Measurements from ENCODE around the gene ACTMAP. TPM values are rescaled to one million over a fixed set of nuclear protein-coding genes. Genes with fewer than 3 reads are reported as not detected.

The ACTMAP gene
- total RNA-seq, 3 donors from 2014 or later (not counting 1 experiment from before 2014, with no cell fraction given) = 5.9 to 9.6 (median 8.2) TPM

DNA sequence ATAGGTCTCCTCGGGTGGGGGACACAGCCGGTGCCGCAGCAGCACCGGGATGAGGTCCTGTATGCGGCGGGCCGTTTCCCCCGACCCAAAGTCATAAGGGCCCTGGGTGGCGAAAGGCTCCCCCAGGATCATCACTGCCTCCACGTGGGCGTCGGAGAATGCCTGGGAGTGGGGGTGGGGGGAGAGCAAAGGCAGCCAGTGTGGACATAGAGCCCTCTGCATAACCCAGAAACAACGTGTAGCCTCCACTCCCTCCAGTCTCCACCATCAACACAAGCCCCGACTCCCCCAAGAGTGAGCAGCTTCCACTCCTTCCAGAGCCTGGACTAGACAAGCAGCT is 58.1 kb downstream of the ACTMAP start:
- no peak overlapping the region for H3K27ac ChIP-seq (ENCODE audit: low read length)
- no peak for DNase-seq
- 98% methylated on average over 13 of the region's 14 CpGs for WGBS (ENCODE audit: insufficient coverage)
- TF ChIP-seq, protein P1, sequence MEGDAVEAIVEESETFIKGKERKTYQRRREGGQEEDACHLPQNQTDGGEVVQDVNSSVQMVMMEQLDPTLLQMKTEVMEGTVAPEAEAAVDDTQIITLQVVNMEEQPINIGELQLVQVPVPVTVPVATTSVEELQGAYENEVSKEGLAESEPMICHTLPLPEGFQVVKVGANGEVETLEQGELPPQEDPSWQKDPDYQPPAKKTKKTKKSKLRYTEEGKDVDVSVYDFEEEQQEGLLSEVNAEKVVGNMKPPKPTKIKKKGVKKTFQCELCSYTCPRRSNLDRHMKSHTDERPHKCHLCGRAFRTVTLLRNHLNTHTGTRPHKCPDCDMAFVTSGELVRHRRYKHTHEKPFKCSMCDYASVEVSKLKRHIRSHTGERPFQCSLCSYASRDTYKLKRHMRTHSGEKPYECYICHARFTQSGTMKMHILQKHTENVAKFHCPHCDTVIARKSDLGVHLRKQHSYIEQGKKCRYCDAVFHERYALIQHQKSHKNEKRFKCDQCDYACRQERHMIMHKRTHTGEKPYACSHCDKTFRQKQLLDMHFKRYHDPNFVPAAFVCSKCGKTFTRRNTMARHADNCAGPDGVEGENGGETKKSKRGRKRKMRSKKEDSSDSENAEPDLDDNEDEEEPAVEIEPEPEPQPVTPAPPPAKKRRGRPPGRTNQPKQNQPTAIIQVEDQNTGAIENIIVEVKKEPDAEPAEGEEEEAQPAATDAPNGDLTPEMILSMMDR (IDR thresholded peaks at IDR 0.05) = no peak
- no peak overlapping the region for H3K4me3 ChIP-seq (ENCODE audit: low read length)
- no peak for ATAC-seq
- H3K36me3 ChIP-seq (ENCODE audit: control insufficient read depth, insufficient read depth, low read length) = peaks cover 2% of the 10 kb centered on the region
- no peaks in the 10 kb centered on the region for H3K27me3 Mint-ChIP-seq (ENCODE audit: low read depth in 2 of 2)
- no peaks in the 10 kb centered on the region for H3K27me3 ChIP-seq (ENCODE audit: control insufficient read depth, insufficient read depth, low read length)
- peaks cover 39% of the 10 kb centered on the region for H3K4me1 ChIP-seq (ENCODE audit: control insufficient read depth, insufficient read depth, low read length)
- H3K9me3 ChIP-seq (ENCODE audit: control insufficient read depth, insufficient read depth, low read length) = no peaks in the 10 kb centered on the region
- intact Hi-C loops (cut with micrococcal nuclease) = no loop called here
- peaks cover 0 to 6% of the 10 kb centered on the region in 2 donors for H3K4me1 Mint-ChIP-seq
- no peaks in the 10 kb centered on the region for H3K9me3 Mint-ChIP-seq
- peak overlapping the region in 1 of 2 donors; percentile 68 for H3K27ac Mint-ChIP-seq
- no peaks in the 10 kb centered on the region for H3K36me3 Mint-ChIP-seq
- H3K4me3 Mint-ChIP-seq = peak overlapping the region; percentile 2

DNA sequence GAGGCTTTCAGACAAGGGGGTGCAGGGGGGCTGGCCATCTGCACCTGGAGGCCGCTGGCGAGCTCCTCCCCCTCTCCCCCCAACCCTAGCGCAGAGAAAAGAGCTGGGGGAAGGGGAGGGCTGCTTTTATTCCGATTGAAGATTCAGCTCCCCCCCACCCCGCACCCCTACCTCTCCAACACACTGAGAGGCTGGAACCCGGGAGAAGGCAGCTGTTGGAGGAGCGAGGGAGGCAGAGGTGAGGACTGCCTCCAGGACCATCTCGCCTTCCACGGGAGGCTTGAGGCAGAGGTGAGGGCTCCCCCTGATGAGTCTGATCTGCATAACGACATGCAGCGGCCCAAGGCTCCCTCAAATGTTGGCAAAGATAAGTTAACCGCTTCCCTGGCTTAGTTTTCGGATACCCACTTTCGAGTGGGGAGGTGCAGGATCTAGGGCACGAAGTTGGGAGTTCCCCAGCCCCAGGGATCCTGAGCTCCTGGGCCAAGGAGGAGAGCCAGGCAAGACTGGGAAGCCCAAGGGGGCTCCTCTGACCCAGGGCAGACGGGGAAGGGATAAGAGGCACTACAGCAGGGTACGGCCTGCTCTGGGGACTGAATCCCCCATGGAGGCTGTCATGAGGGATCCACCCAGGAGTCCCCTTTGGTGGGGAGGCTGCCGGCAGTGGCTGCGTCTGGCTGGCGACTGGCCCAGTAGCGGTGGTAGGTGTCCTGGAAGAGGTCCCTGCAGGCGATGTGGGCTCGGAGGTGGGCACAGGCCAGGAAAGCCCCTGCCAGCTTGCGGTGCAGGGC is 58.7 kb downstream of the ACTMAP start:
- Mint-ChIP-seq H3K4me3 (no peak overlapping the region), H3K27ac (peak overlapping the region in 1 of 2 donors; percentile 94), H3K4me1 (peaks cover 0 to 6% of the 10 kb centered on the region in 2 donors), H3K36me3 (no peaks in the 10 kb centered on the region), H3K9me3 (no peaks in the 10 kb centered on the region), H3K27me3 (ENCODE audit: low read depth in 2 of 2) (no peaks in the 10 kb centered on the region)
- no peaks in the 10 kb centered on the region for H3K27me3 ChIP-seq (ENCODE audit: control insufficient read depth, insufficient read depth, low read length)
- H3K9me3 ChIP-seq (ENCODE audit: control insufficient read depth, insufficient read depth, low read length) = no peaks in the 10 kb centered on the region
- no peak for ATAC-seq
- intact Hi-C loops (cut with micrococcal nuclease) = loop anchor here (2.0 kb wide), 1 partner anchor 59 kb away; the partner anchor contains the start of genes ACTMAP and SNRPA
- peaks cover 2% of the 10 kb centered on the region for H3K36me3 ChIP-seq (ENCODE audit: control insufficient read depth, insufficient read depth, low read length)
- 84% methylated on average over 19 of the region's 24 CpGs for WGBS (ENCODE audit: insufficient coverage)
- peak overlapping the region; percentile 39 for H3K27ac ChIP-seq (ENCODE audit: low read length)
- peaks cover 45% of the 10 kb centered on the region for H3K4me1 ChIP-seq (ENCODE audit: control insufficient read depth, insufficient read depth, low read length)
- TF ChIP-seq, protein P1 (IDR thresholded peaks at IDR 0.05) = no peak
- H3K4me3 ChIP-seq (ENCODE audit: low read length) = no peak overlapping the region
- DNase-seq = peak in 1 of 2 donors; percentile 46

Other genes starting within 250 kb of the ACTMAP start
- gene SHKBP1, start 173.6 kb downstream of the ACTMAP start, total RNA-seq = 100 to 1,000 TPM; 209 to 224 (median 209) TPM
- 100 to 1,000 TPM; 153 to 182 (median 157) TPM for gene LTBP4, start 149.1 kb downstream of the ACTMAP start, total RNA-seq
- gene NUMBL, start 59.8 kb downstream of the ACTMAP start, total RNA-seq = 10 to 100 TPM in 2 of 3 donors, 1 to 10 TPM in 1; 9.9 to 19.5 (median 10.2) TPM
- 10 to 100 TPM; 31.8 to 46.7 (median 39.6) TPM for gene COQ8B, start 33.6 kb downstream of the ACTMAP start, total RNA-seq
- gene ITPKC, start 33.4 kb downstream of the ACTMAP start, total RNA-seq = 10 to 100 TPM in 2 of 3 donors, 1 to 10 TPM in 1; 8.7 to 11.1 (median 11.0) TPM
- 10 to 100 TPM; 56.2 to 65.9 (median 60.9) TPM for gene SNRPA, start 726 bp upstream of the ACTMAP start, total RNA-seq
- not detected for gene MIA, start 25.0 kb upstream of the ACTMAP start, total RNA-seq
- 10 to 100 TPM; 97.8 to 99.8 (median 98.6) TPM for gene RAB4B, start 27.8 kb upstream of the ACTMAP start, total RNA-seq
- 100 to 1,000 TPM; 104 to 156 (median 151) TPM for gene EGLN2, start 48.7 kb upstream of the ACTMAP start, total RNA-seq
- gene CYP2A6, start 100.0 kb upstream of the ACTMAP start, total RNA-seq = not detected
- not detected for gene CYP2A7, start 131.8 kb upstream of the ACTMAP start, total RNA-seq
- gene CYP2B6, start 240.8 kb upstream of the ACTMAP start, total RNA-seq = not detected